SKM-1 treated with dmso at 0.1 percent for 144 hours (cell line): ENCODE data around the gene TIMM13.
"Not testable (repeated sequence)": the region's sequence is repeated elsewhere in the genome, so short reads cannot be mapped to it uniquely, and the experiment has no call there.

Experiments used
- DNase-seq: peaks from one replicate; lab custom pipeline; 2025; ENCODE audit not compliant: unreplicated experiment; lab: John Stamatoyannopoulos, UW

TIMM13 gene

GRCh38 chr19:2427429-2428320 lies at the start of gene TIMM13:
TIMM13 (minus strand) TSS chr19:2427586; CDS start chr19:2427533, 53 bp downstream.
- DNase-seq, result peak; percentile 87

- DNase-seq, result peak; percentile 57
Measured at GRCh38 chr19:2476451-2477140, 49.2 kb upstream of the TIMM13 start.

- peak; percentile 98 for DNase-seq
Measured at GRCh38 chr19:2475702-2476450, 48.5 kb upstream of the TIMM13 start, which contains the start of gene GADD45B. GADD45B (plus strand) TSS chr19:2476127; CDS start chr19:2476359, 232 bp downstream.

- DNase-seq, result no peak
Measured at GRCh38 chr19:2475018-2475701, 47.8 kb upstream of the TIMM13 start.

GRCh38 chr19:2474232-2475017 lies 47.0 kb upstream of the TIMM13 start:
- peak; percentile 55 for DNase-seq

- DNase-seq, result not testable (repeated sequence)
Measured at GRCh38 chr19:2469915-2470200, 42.5 kb upstream of the TIMM13 start.

GRCh38 chr19:2469102-2469914 lies 41.9 kb upstream of the TIMM13 start:
- no peak for DNase-seq

- no peak for DNase-seq
Measured at GRCh38 chr19:2468596-2468995, 41.2 kb upstream of the TIMM13 start.

GRCh38 chr19:2464389-2464788 lies 37.0 kb upstream of the TIMM13 start:
- no peak for DNase-seq

- DNase-seq, result not testable (repeated sequence)
Measured at GRCh38 chr19:2463694-2464093, 36.3 kb upstream of the TIMM13 start.

GRCh38 chr19:2462635-2463421 lies 35.4 kb upstream of the TIMM13 start:
- no peak for DNase-seq

GRCh38 chr19:2461751-2462634 lies 34.6 kb upstream of the TIMM13 start:
- no peak for DNase-seq

- DNase-seq, result no peak
Measured at GRCh38 chr19:2460245-2460644, 32.9 kb upstream of the TIMM13 start.

- DNase-seq, result not testable (repeated sequence)
Measured at GRCh38 chr19:2458776-2459175, 31.4 kb upstream of the TIMM13 start.

- DNase-seq, result no peak
Measured at GRCh38 chr19:2458054-2458453, 30.7 kb upstream of the TIMM13 start.

- no peak for DNase-seq
Measured at GRCh38 chr19:2457394-2458037, 30.1 kb upstream of the TIMM13 start.
